ENCODE measurements around the gene PTPRM.

PTPRM gene

GRCh38 chr18:7982216-7982615 lies 415.1 kb downstream of the PTPRM start:
- H3K9me3 ChIP-seq, result no peaks in the 10 kb centered on the region
- no peak overlapping the region for H3K4me3 ChIP-seq
- TF ChIP-seq CTCF (IDR thresholded peaks at IDR 0.05), result no peak
- H3K27me3 ChIP-seq, result no peaks in the 10 kb centered on the region
- no peaks in the 10 kb centered on the region for H3K36me3 ChIP-seq
- H3K27ac ChIP-seq, result no peak overlapping the region
- intact Hi-C loops (cut with DNase I; ENCODE audit: low total_unique reads), result no loop called here
- DNase-seq, result no peak
- H3K4me1 ChIP-seq, result peaks cover 0 to under 1% (median 0%) of the 10 kb centered on the region in 4 donors

- Histone ChIP-seq H3K27ac (no peak overlapping the region), H3K4me1 (peaks cover 0 to 3% (median 0%) of the 10 kb centered on the region in 4 donors), H3K27me3 (no peaks in the 10 kb centered on the region), H3K9me3 (no peaks in the 10 kb centered on the region), H3K36me3 (no peaks in the 10 kb centered on the region), H3K4me3 (no peak overlapping the region)
- intact Hi-C loops (cut with DNase I; ENCODE audit: low total_unique reads), result no loop called here
- TF ChIP-seq CTCF (IDR thresholded peaks at IDR 0.05), result no peak
- DNase-seq, result no peak
These were observed 420.3 kb downstream of the PTPRM start for GRCh38 chr18:7987284-7987976.

GRCh38 chr18:7990670-7991069 lies 423.6 kb downstream of the PTPRM start:
- no peaks in the 10 kb centered on the region for H3K9me3 ChIP-seq
- H3K27me3 ChIP-seq, result no peaks in the 10 kb centered on the region
- no peaks in the 10 kb centered on the region for H3K36me3 ChIP-seq
- peaks cover 0 to 3% (median 0%) of the 10 kb centered on the region in 4 donors for H3K4me1 ChIP-seq
- intact Hi-C loops (cut with DNase I; ENCODE audit: low total_unique reads), result no loop called here
- no peak overlapping the region for H3K27ac ChIP-seq
- no peak overlapping the region for H3K4me3 ChIP-seq
- DNase-seq, result no peak
- TF ChIP-seq CTCF (IDR thresholded peaks at IDR 0.05), result no peak

- H3K4me1 ChIP-seq, result peaks cover 0 to 39% (median 12%) of the 10 kb centered on the region in 4 donors
- no peak for TF ChIP-seq CTCF (IDR thresholded peaks at IDR 0.05)
- H3K9me3 ChIP-seq, result no peaks in the 10 kb centered on the region
- no peaks in the 10 kb centered on the region for H3K36me3 ChIP-seq
- H3K27me3 ChIP-seq, result no peaks in the 10 kb centered on the region
- H3K27ac ChIP-seq, result no peak overlapping the region
- intact Hi-C loops (cut with DNase I; ENCODE audit: low total_unique reads), result no loop called here
- H3K4me3 ChIP-seq, result no peak overlapping the region
- no peak for DNase-seq
These were observed 434.7 kb downstream of the PTPRM start for GRCh38 chr18:8001711-8002301.

- peaks cover 0 to 39% (median 12%) of the 10 kb centered on the region in 4 donors for H3K4me1 ChIP-seq
- intact Hi-C loops (cut with DNase I; ENCODE audit: low total_unique reads), result no loop called here
These were observed 437.0 kb downstream of the PTPRM start for GRCh38 chr18:8003878-8004675.

More at GRCh38 chr18:8003878-8004675, 437.0 kb downstream of the PTPRM start:
- Histone ChIP-seq H3K4me3 (no peak overlapping the region), H3K27ac (peak overlapping the region; percentile 4 to 10), H3K36me3 (no peaks in the 10 kb centered on the region), H3K27me3 (no peaks in the 10 kb centered on the region), H3K9me3 (no peaks in the 10 kb centered on the region)
- DNase-seq, result no peak
- no peak for TF ChIP-seq CTCF (IDR thresholded peaks at IDR 0.05)

Measured in tibial artery (tissue), 4 donors.